ENCODE results near the gene NCOA5. TPM values are rescaled to one million over a fixed set of nuclear protein-coding genes. Genes with fewer than 3 reads are reported as not detected.

The NCOA5 gene
- total and polyA plus RNA-seq, 2 donors from 2014 or later: 15.4 to 28.3 TPM

- H3K9me3 ChIP-seq (ENCODE audit: control insufficient read depth in 2 of 3, insufficient read depth in 1 of 3, low read length in 3 of 3): no peaks in the 10 kb centered on the region
- H3K36me3 ChIP-seq (ENCODE audit: control insufficient read depth in 2 of 3, insufficient read depth in 3 of 3, low read length in 3 of 3): no peaks in the 10 kb centered on the region
- FAIRE-seq (no peak), DNase-seq (no peak)
- no peak overlapping the region for H3K9ac ChIP-seq (ENCODE audit: low read length in 3 of 3)
- H3K27ac ChIP-seq (ENCODE audit: low read depth in 2 of 2, low read length in 2 of 2): no peak overlapping the region
- H3K4me1 ChIP-seq (ENCODE audit: control insufficient read depth in 2 of 3, insufficient read depth in 2 of 3, low read depth in 1 of 3, low read length in 3 of 3): peaks cover 0 to 1% (median 0%) of the 10 kb centered on the region in 3 donors
- H3K27me3 ChIP-seq (ENCODE audit: control insufficient read depth, insufficient read depth, low read length): peaks cover 9% of the 10 kb centered on the region
- TF ChIP-seq CTCF (IDR thresholded peaks at IDR 0.05; ENCODE audit: borderline replicate concordance, extremely low read depth, insufficient read depth): no peak
- H3K4me3 ChIP-seq (ENCODE audit: low read length in 3 of 3): no peak overlapping the region
- intact Hi-C loops (cut with DNase I): no loop called here
These were observed 48.1 kb upstream of the NCOA5 start for GRCh38 chr20:46137816-46138215.

GRCh38 chr20:46135856-46136633, 46.3 kb upstream of the NCOA5 start:
- DNase-seq: no peak
- Histone ChIP-seq H3K27me3 (ENCODE audit: control insufficient read depth, insufficient read depth, low read length) (peaks cover 5% of the 10 kb centered on the region), H3K9ac (ENCODE audit: low read length in 3 of 3) (no peak overlapping the region), H3K4me1 (ENCODE audit: control insufficient read depth in 2 of 3, insufficient read depth in 2 of 3, low read depth in 1 of 3, low read length in 3 of 3) (peaks cover 0 to 3% (median 0%) of the 10 kb centered on the region in 3 donors), H3K4me3 (ENCODE audit: low read length in 3 of 3) (no peak overlapping the region), H3K9me3 (ENCODE audit: control insufficient read depth in 2 of 3, insufficient read depth in 1 of 3, low read length in 3 of 3) (no peaks in the 10 kb centered on the region), H3K27ac (ENCODE audit: low read depth in 2 of 2, low read length in 2 of 2) (no peak overlapping the region), H3K36me3 (ENCODE audit: control insufficient read depth in 2 of 3, insufficient read depth in 3 of 3, low read length in 3 of 3) (no peaks in the 10 kb centered on the region)
- no peak for TF ChIP-seq CTCF (IDR thresholded peaks at IDR 0.05; ENCODE audit: borderline replicate concordance, extremely low read depth, insufficient read depth)
- no peak for FAIRE-seq
- intact Hi-C loops (cut with DNase I): no loop called here

- FAIRE-seq: no peak
- Histone ChIP-seq H3K27me3 (ENCODE audit: control insufficient read depth, insufficient read depth, low read length) (peaks cover 5% of the 10 kb centered on the region), H3K27ac (ENCODE audit: low read depth in 2 of 2, low read length in 2 of 2) (no peak overlapping the region), H3K4me1 (ENCODE audit: control insufficient read depth in 2 of 3, insufficient read depth in 2 of 3, low read depth in 1 of 3, low read length in 3 of 3) (peaks cover 0 to 3% (median 0%) of the 10 kb centered on the region in 3 donors), H3K9me3 (ENCODE audit: control insufficient read depth in 2 of 3, insufficient read depth in 1 of 3, low read length in 3 of 3) (no peaks in the 10 kb centered on the region), H3K9ac (ENCODE audit: low read length in 3 of 3) (no peak overlapping the region), H3K4me3 (ENCODE audit: low read length in 3 of 3) (no peak overlapping the region), H3K36me3 (ENCODE audit: control insufficient read depth in 2 of 3, insufficient read depth in 3 of 3, low read length in 3 of 3) (no peaks in the 10 kb centered on the region)
- intact Hi-C loops (cut with DNase I): no loop called here
- TF ChIP-seq CTCF (IDR thresholded peaks at IDR 0.05; ENCODE audit: borderline replicate concordance, extremely low read depth, insufficient read depth): no peak
- DNase-seq: no peak
These were observed 45.0 kb upstream of the NCOA5 start for GRCh38 chr20:46134716-46135115.

Measured in kidney (tissue), 14 donors.